ENCODE results near the gene ZNF423.

Gene ZNF423

DNA sequence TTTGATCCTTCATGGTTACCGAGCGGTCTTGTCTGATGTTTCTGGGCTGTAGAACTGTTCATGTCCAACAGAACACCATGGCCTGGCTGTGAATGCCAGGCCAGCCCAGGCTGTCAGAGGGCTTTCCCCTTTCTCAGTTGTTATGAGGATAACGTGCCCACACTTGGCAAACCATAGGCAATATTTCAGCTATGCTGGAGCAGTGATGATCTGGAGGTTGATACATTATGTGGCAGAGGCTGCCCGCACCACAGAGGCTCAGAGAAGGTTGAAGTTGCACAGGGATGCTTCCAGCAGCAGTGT, 389.4 kb downstream of the ZNF423 start:
- TF ChIP-seq BHLHE40 (IDR thresholded peaks at IDR 0.05; ENCODE audit: borderline replicate concordance) (no peak), ARNT (IDR thresholded peaks at IDR 0.05) (no peak), FOXK2 (IDR thresholded peaks at IDR 0.05) (no peak), SP1 (IDR thresholded peaks at IDR 0.05) (no peak), HDGF (IDR thresholded peaks at IDR 0.05; ENCODE audit: borderline replicate concordance) (no peak), ELF4 (IDR thresholded peaks at IDR 0.05) (no peak), FOXM1 (IDR thresholded peaks at IDR 0.05; ENCODE audit: borderline replicate concordance) (no peak), SUZ12 (IDR thresholded peaks at IDR 0.05) (no peak), CTBP1 (IDR thresholded peaks at IDR 0.05; ENCODE audit: borderline replicate concordance) (no peak), TARDBP (IDR thresholded peaks at IDR 0.05) (no peak), NFRKB (IDR thresholded peaks at IDR 0.05) (no peak), ZNF384 (IDR thresholded peaks at IDR 0.05) (no peak), FOXA1 (IDR thresholded peaks at IDR 0.05) (no peak), L3MBTL2 (conservative IDR thresholded peaks at IDR 0.05) (no peak), LEF1 (IDR thresholded peaks at IDR 0.05; ENCODE audit: borderline replicate concordance) (no peak)
- TF ChIP-seq, protein P1, sequence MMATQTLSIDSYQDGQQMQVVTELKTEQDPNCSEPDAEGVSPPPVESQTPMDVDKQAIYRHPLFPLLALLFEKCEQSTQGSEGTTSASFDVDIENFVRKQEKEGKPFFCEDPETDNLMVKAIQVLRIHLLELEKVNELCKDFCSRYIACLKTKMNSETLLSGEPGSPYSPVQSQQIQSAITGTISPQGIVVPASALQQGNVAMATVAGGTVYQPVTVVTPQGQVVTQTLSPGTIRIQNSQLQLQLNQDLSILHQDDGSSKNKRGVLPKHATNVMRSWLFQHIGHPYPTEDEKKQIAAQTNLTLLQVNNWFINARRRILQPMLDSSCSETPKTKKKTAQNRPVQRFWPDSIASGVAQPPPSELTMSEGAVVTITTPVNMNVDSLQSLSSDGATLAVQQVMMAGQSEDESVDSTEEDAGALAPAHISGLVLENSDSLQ (IDR thresholded peaks at IDR 0.05), result no peak
- POLR2A ChIA-PET, result interaction anchor here (0.9 kb wide), 1 partner anchor 10 kb away, joined by 3 read pairs; no protein-coding TSS in a partner anchor
- CTCF ChIA-PET, result no interaction called here
- no peak for DNase-seq (ENCODE audit: extremely low spot score)

DNA sequence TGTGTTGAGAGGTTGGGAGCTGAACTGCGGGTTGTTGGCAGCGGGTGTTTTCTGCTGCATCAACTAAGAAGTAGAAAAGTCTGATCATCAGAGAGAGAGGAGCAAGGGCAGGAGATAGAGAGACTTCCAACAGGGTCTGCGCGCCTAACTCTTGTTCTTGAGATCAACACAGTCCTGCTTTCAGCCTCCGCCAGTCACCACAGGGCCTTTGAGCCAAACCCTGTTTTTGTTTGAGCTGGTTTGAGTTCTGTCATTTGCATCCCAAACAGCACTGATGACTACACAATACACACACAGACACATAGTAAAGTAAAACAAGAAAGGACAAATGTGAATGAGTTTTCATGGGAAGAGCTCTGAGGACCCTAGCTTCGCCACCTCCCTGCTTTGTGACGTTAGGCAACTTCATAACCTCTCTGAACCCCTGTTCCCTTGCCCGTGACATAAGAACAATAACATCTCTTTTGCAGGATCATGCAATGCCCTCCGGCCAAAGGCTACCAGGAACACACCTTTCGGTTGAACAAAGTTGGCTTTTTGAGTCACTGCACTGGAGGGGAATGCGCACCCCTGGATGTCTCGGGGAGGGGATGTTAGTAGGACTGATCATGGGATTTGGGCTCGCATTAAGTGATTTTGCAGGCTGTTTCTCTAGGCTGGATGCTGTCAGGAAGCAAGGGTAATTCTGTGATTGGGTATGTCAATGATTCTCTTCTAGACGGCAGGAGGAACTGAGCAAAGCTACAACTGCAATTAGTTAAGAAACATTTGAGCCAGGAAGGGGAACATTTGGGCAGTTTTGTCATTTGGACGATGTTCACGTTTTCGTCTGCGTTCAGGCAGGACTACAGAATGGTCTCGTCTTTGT, 390.0 kb downstream of the ZNF423 start:
- TF ChIP-seq CTBP1 (IDR thresholded peaks at IDR 0.05; ENCODE audit: borderline replicate concordance) (no peak), L3MBTL2 (conservative IDR thresholded peaks at IDR 0.05) (no peak), BHLHE40 (IDR thresholded peaks at IDR 0.05; ENCODE audit: borderline replicate concordance) (no peak), ZNF384 (IDR thresholded peaks at IDR 0.05) (no peak)
- ChIA-PET POLR2A (interaction anchor here (0.9 kb wide), 1 partner anchor 9 kb away, joined by 3 read pairs; no protein-coding TSS in a partner anchor), CTCF (interaction anchor here (1.1 kb wide), 1 partner anchor 27 kb away, joined by 3 read pairs; no protein-coding TSS in a partner anchor)
- no peak for DNase-seq (ENCODE audit: extremely low spot score)

DNA sequence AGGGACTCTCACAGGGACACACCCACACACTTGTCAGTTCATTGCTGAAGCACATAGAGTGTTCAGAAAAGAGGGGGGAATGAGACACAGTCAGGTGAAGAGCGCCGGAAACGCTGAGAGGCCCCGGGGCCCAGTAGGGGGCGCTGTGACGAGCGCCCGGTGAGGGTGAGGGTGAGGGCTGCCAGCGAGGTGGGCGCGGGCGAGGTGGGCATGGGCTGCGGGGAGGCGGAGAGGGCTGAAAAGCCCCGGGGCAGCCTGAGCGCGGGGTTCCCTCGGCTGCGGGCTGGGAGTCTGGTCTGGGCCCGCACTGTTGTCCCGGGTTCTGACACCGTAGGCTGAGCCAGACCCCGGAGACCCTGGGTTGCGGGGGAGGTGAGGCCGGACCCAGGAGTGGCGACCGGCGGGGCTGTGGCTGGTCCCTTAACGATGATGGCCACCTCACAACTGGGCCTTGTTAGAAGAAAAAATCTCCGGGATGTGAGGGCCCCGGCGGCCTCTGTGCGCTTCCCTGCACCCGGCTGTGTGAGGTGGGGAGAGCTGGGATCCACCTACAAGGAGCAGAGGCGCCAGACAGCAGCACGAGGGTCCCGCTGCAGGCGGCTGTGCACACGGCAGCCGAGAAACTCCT, 390.9 kb downstream of the ZNF423 start:
- TF ChIP-seq CTBP1 (IDR thresholded peaks at IDR 0.05; ENCODE audit: borderline replicate concordance) (no peak), FOXK2 (IDR thresholded peaks at IDR 0.05) (no peak), TARDBP (IDR thresholded peaks at IDR 0.05) (no peak), SUZ12 (IDR thresholded peaks at IDR 0.05) (no peak), BHLHE40 (IDR thresholded peaks at IDR 0.05; ENCODE audit: borderline replicate concordance) (no peak)
- ChIA-PET CTCF (interaction anchor here (1.1 kb wide), 1 partner anchor 27 kb away, joined by 3 read pairs; no protein-coding TSS in a partner anchor), POLR2A (no interaction called here)
- peak; percentile 54 for DNase-seq (ENCODE audit: extremely low spot score)

DNA sequence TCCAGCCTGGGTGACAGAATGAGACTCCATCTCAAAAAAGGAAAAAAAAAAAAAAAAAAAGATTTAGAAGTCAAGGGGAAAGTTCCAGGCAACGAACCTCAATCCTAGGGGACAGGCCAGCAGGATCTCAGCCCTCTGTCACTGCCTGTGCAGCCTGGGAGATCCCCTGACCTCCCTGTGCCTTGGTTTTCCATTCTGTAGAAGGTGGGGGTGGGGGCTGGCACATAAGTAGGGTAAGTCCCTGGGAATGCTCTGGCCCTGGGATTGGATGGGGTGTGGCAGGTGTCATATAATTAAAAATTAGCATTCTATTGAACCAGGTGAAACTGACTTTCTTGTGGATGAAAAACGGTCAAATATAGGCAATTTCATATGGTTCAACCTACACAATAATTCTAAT, 391.8 kb downstream of the ZNF423 start:
- ChIA-PET CTCF (interaction anchor here (0.7 kb wide), 1 partner anchor 12 kb away, joined by 6 read pairs; no protein-coding TSS in a partner anchor), POLR2A (no interaction called here)
- TF ChIP-seq BHLHE40 (IDR thresholded peaks at IDR 0.05; ENCODE audit: borderline replicate concordance) (no peak), NFRKB (IDR thresholded peaks at IDR 0.05) (no peak), SUZ12 (IDR thresholded peaks at IDR 0.05) (no peak), FOXM1 (IDR thresholded peaks at IDR 0.05; ENCODE audit: borderline replicate concordance) (no peak), HDGF (IDR thresholded peaks at IDR 0.05; ENCODE audit: borderline replicate concordance) (no peak), ARNT (IDR thresholded peaks at IDR 0.05) (no peak), FOXA1 (IDR thresholded peaks at IDR 0.05) (no peak), ZNF384 (IDR thresholded peaks at IDR 0.05) (no peak), FOXK2 (IDR thresholded peaks at IDR 0.05) (no peak), L3MBTL2 (conservative IDR thresholded peaks at IDR 0.05) (no peak)
- TF ChIP-seq, protein P1 (IDR thresholded peaks at IDR 0.05), result no peak
- no peak for DNase-seq (ENCODE audit: extremely low spot score)

DNA sequence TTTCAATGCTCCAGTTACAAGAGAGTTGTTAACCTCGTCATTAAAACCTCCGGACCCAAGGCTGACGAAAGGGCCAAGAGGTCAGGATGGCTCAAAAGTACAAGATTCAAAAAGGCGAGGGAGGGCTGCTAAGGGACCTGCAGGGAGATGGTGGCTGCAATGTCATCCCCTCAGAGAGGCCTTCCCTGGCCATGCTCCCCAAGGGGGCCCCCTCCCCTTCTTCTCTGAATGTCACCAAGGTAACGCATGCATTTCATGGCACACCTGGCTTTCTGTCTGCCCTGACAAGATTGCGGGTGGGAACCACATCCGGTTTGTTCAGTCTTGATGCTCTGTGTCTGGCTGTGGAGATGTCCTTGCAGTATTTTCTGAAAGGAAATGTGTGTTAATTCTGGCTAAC, 392.4 kb downstream of the ZNF423 start:
- TF ChIP-seq, protein P1 (IDR thresholded peaks at IDR 0.05), result no peak
- TF ChIP-seq L3MBTL2 (conservative IDR thresholded peaks at IDR 0.05), result no peak
- TF ChIP-seq TARDBP (IDR thresholded peaks at IDR 0.05), result no peak
- no peak for TF ChIP-seq HDGF (IDR thresholded peaks at IDR 0.05; ENCODE audit: borderline replicate concordance)
- TF ChIP-seq NFRKB (IDR thresholded peaks at IDR 0.05), result no peak
- no peak for TF ChIP-seq BHLHE40 (IDR thresholded peaks at IDR 0.05; ENCODE audit: borderline replicate concordance)
- TF ChIP-seq SUZ12 (IDR thresholded peaks at IDR 0.05), result no peak
- TF ChIP-seq LEF1 (IDR thresholded peaks at IDR 0.05; ENCODE audit: borderline replicate concordance), result no peak
- TF ChIP-seq SP1 (IDR thresholded peaks at IDR 0.05), result no peak
- TF ChIP-seq ARNT (IDR thresholded peaks at IDR 0.05), result no peak
- TF ChIP-seq ELF4 (IDR thresholded peaks at IDR 0.05), result no peak
- no peak for TF ChIP-seq FOXA1 (IDR thresholded peaks at IDR 0.05)
- TF ChIP-seq CTBP1 (IDR thresholded peaks at IDR 0.05; ENCODE audit: borderline replicate concordance), result no peak
- no peak for DNase-seq (ENCODE audit: extremely low spot score)
- POLR2A ChIA-PET, result no interaction called here
- CTCF ChIA-PET, result interaction anchor here (0.7 kb wide), 1 partner anchor 12 kb away, joined by 6 read pairs; no protein-coding TSS in a partner anchor

DNA sequence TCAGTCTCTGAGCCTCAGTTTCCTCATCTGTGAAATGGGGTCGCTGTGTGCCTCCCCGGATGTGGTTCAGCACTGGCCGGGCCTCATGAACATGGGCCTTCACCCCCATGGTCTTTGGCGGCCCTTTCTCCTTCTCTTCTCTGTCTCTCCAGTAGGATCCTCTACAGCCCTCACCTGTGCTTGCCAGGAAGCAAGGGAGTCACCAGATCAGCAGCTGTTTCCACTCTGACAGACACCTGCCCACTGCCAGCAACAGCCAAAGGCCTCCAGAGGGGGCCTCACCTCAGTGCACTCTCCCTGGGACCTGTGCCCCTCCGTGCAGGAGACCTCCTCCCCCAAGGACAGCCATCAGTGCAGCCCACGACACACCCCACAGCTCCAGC, 392.9 kb downstream of the ZNF423 start:
- CTCF ChIA-PET, result no interaction called here
- DNase-seq (ENCODE audit: extremely low spot score), result no peak
- TF ChIP-seq BHLHE40 (IDR thresholded peaks at IDR 0.05; ENCODE audit: borderline replicate concordance) (no peak), SP1 (IDR thresholded peaks at IDR 0.05) (no peak), TARDBP (IDR thresholded peaks at IDR 0.05) (no peak), ARNT (IDR thresholded peaks at IDR 0.05) (no peak), NFRKB (IDR thresholded peaks at IDR 0.05) (no peak), ZNF384 (IDR thresholded peaks at IDR 0.05) (no peak), LEF1 (IDR thresholded peaks at IDR 0.05; ENCODE audit: borderline replicate concordance) (no peak), ELF4 (IDR thresholded peaks at IDR 0.05) (no peak), CTBP1 (IDR thresholded peaks at IDR 0.05; ENCODE audit: borderline replicate concordance) (no peak), FOXK2 (IDR thresholded peaks at IDR 0.05) (no peak), HDGF (IDR thresholded peaks at IDR 0.05; ENCODE audit: borderline replicate concordance) (no peak), SUZ12 (IDR thresholded peaks at IDR 0.05) (no peak), FOXA1 (IDR thresholded peaks at IDR 0.05) (no peak), FOXM1 (IDR thresholded peaks at IDR 0.05; ENCODE audit: borderline replicate concordance) (no peak), L3MBTL2 (conservative IDR thresholded peaks at IDR 0.05) (no peak)
- TF ChIP-seq, protein P1 (IDR thresholded peaks at IDR 0.05), result no peak

More for the DNA sequence above, 392.9 kb downstream of the ZNF423 start:
- POLR2A ChIA-PET, result no interaction called here
